Skeletal muscle tissue (tissue), 4 donors: ENCODE measurements around the gene PHOSPHO1. TPM values are rescaled to one million over a fixed set of nuclear protein-coding genes. Genes with fewer than 3 reads are reported as not detected.
"Not testable (repeated sequence)": the region's sequence is repeated elsewhere in the genome, so short reads cannot be mapped to it uniquely, and the experiment has no call there.

Experiments used
- H3K27ac ChIP-seq: one replicate; pipeline ENCODE4 v1.7.0; 2013; ENCODE audit warnings: mild to moderate bottlenecking, low read depth, low read length, inconsistent platforms
- H3K27me3 ChIP-seq, 3 donors: one replicate each; pipeline ENCODE4 v1.7.0; 2013; ENCODE audit warnings: low read length in 3 of 3; ENCODE audit not compliant: control insufficient read depth in 3 of 3, insufficient read depth in 3 of 3
- H3K36me3 ChIP-seq, 3 donors: one replicate each; pipeline ENCODE4 v1.7.0; 2013; ENCODE audit warnings: low read length in 3 of 3; ENCODE audit not compliant: control insufficient read depth in 3 of 3, insufficient read depth in 3 of 3
- H3K4me1 ChIP-seq, 3 donors: one replicate each; pipeline ENCODE4 v1.7.0; 2013; ENCODE audit warnings: low read length in 3 of 3, mild to moderate bottlenecking in 3 of 3; ENCODE audit not compliant: control insufficient read depth in 3 of 3, insufficient read depth in 3 of 3
- H3K4me3 ChIP-seq, 3 donors: one replicate each; pipeline ENCODE4 v1.7.0; 2013; ENCODE audit warnings: low read length in 3 of 3
- H3K9ac ChIP-seq, 3 donors: one replicate each; pipeline ENCODE4 v1.7.0; 2013; ENCODE audit warnings: low read length in 3 of 3, mild to moderate bottlenecking in 3 of 3, moderate library complexity in 2 of 3, low read depth in 1 of 3
- H3K9me3 ChIP-seq, 3 donors: one replicate each; pipeline ENCODE4 v1.7.0; 2013; ENCODE audit warnings: low read length in 3 of 3; ENCODE audit not compliant: control insufficient read depth in 3 of 3
- total RNA-seq: library from RNA; depleted of rRNA; stranded (reverse); fragments of >200 nt; gene quantifications from one replicate; pipeline ENCODE4 v1.2.3, GENCODE V29; 2014
- donor health status: Osteomylitis.

The PHOSPHO1 gene
- total RNA-seq, 1 donor from 2014 or later: 13.6 TPM

DNA sequence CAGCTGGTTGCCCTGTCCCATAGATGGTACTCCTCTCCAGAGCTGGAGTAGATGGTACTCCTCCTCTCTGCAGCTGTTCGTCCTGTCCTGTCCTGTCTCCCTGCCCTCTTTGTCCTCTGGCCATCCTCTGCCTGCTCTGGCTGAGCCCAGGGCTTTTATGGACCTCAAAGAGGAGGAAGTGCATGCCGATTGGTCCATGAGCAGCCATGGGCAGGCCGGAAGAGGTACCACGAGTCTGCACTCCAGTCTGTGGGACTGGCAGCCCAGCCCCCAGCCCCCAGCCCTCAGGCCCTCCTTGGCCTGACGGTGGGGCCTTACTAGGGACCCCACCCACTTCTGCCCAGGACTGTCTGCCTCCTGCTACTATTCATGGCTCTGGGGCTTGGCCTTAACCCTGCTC is 47.2 kb downstream of the PHOSPHO1 start:
- Histone ChIP-seq H3K4me1 (no peaks in the 10 kb centered on the region), H3K9me3 (no peaks in the 10 kb centered on the region), H3K27ac (no peak overlapping the region)

DNA sequence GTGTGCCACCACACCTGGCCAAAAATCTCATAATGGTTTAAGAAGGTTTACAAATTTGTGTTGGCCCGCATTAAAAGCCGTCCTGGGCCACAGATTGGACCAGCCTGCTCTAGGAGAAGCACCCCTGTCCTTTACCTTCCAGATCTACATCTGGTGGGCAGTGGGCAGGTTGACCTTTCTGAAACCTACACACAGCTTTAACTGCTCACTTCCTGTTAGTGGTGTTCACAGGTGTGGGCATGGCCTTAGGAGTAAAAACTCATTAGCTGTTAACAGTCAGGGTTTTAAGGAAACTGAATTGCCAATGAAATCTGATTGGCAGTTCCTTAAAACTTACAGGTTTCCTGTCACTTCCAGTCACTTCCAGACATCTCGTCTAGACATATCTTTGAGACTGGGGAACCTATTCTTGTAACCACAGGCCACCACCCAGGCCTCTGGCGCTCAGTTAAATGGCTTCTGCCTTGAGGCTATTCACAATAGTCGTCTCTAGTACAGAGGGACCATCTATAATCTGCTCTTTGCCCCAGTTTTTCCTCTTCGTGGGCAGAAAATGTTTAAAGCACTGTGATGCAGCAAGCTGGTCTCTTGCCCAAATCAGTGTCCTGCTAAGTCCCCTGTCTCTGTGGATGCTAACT is 49.5 kb downstream of the PHOSPHO1 start:
- no peaks in the 10 kb centered on the region for H3K36me3 ChIP-seq
- no peak overlapping the region for H3K27ac ChIP-seq
- no peaks in the 10 kb centered on the region for H3K4me1 ChIP-seq
- no peak overlapping the region for H3K4me3 ChIP-seq
- H3K9me3 ChIP-seq: peaks cover 5 to 10% (median 6%) of the 10 kb centered on the region in 3 donors
- peaks cover 0 to 9% (median 0%) of the 10 kb centered on the region in 3 donors for H3K27me3 ChIP-seq
- no peak overlapping the region for H3K9ac ChIP-seq

More for the DNA sequence above, 47.2 kb downstream of the PHOSPHO1 start:
- no peaks in the 10 kb centered on the region for H3K36me3 ChIP-seq
- no peak overlapping the region for H3K9ac ChIP-seq
- peaks cover 0 to 6% (median 0%) of the 10 kb centered on the region in 3 donors for H3K27me3 ChIP-seq
- no peak overlapping the region for H3K4me3 ChIP-seq

DNA sequence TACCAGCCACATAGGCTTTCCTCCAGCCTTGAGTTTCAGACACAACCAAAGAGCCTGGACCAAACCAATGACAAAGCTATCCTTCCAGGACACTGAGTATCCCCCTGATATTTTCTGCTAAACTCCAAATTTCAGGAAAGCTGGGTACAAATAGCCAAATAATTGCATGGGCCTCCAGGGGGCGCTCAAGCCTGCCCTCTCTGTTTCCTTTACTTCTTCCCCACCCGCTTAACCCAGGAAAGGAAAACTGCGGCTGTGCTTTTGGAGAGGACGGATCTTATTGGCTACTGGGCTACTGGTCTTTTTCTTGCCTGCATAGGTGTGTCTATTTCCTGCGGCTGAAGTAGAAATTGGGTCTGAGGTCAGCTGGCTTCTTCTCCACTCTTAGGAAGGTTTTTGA is 50.3 kb downstream of the PHOSPHO1 start:
- H3K27me3 ChIP-seq: peaks cover 0 to 9% (median 0%) of the 10 kb centered on the region in 3 donors
- H3K4me3 ChIP-seq: no peak overlapping the region
- no peak overlapping the region for H3K27ac ChIP-seq
- H3K4me1 ChIP-seq: no peaks in the 10 kb centered on the region
- peaks cover 5 to 13% (median 13%) of the 10 kb centered on the region in 3 donors for H3K9me3 ChIP-seq
- H3K9ac ChIP-seq: no peak overlapping the region
- H3K36me3 ChIP-seq: no peaks in the 10 kb centered on the region

DNA sequence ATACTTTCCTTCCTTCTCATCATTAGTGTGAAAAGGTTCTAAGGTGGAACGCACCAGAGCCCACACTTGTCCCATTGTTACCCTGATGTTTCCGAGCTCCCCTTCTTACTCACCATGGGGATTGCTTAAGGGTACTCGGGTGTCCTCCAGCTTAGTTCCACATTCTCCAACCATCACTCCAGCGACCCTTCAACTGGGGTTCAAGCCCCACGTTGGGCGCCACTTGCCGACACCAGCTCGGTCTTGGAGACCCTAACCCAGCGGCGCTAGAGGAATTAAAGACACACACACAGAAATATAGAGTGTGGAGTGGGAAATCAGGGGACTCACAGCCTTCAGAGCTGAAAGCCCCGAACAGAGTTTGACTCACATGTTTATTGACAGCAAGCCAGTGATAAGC is 54.6 kb downstream of the PHOSPHO1 start:
- H3K36me3 ChIP-seq, H3K27me3 ChIP-seq, H3K27ac ChIP-seq, H3K4me1 ChIP-seq, H3K4me3 ChIP-seq, H3K9ac ChIP-seq: not testable (repeated sequence)
- H3K9me3 ChIP-seq: peaks cover 5 to 13% (median 13%) of the 10 kb centered on the region in 3 donors

Other genes with a start within 250 kb of the PHOSPHO1 start
- 4.7 TPM for gene IGF2BP1, start 233.4 kb downstream of the PHOSPHO1 start, total RNA-seq
- gene B4GALNT2, start 98.0 kb downstream of the PHOSPHO1 start, total RNA-seq: not detected
- 2.1 TPM for gene GNGT2, start 20.2 kb downstream of the PHOSPHO1 start, total RNA-seq
- 1.0 TPM for gene ABI3, start 20.1 kb downstream of the PHOSPHO1 start, total RNA-seq
- gene ZNF652, start 131.5 kb upstream of the PHOSPHO1 start, total RNA-seq: 26.6 TPM
- gene PHB1, start 184.1 kb upstream of the PHOSPHO1 start, total RNA-seq: 105 TPM